GM12874 (cell line): Measurements from ENCODE around the gene PTPRC.

Source experiments
- CTCF ChIP-seq: IDR thresholded peaks from 2 replicates; pipeline ENCODE4 v1.5.1; 2011; ENCODE audit warnings: low read depth, mild to moderate bottlenecking, control low read depth, low read length, moderate library complexity; ENCODE audit not compliant: insufficient read depth

The PTPRC gene

GRCh38 chr1:198678301-198678836 lies 39.5 kb downstream of the PTPRC start:
- no peak for TF ChIP-seq CTCF

- no peak for TF ChIP-seq CTCF
Observed at GRCh38 chr1:198678901-198679329, 40.1 kb downstream of the PTPRC start.

- TF ChIP-seq CTCF, result no peak
Observed at GRCh38 chr1:198679535-198680173, 40.8 kb downstream of the PTPRC start.

- no peak for TF ChIP-seq CTCF
Observed at GRCh38 chr1:198680174-198680875, 41.5 kb downstream of the PTPRC start.

GRCh38 chr1:198681252-198681651 lies 42.4 kb downstream of the PTPRC start:
- no peak for TF ChIP-seq CTCF

- TF ChIP-seq CTCF, result no peak
Observed at GRCh38 chr1:198681831-198682759, 43.3 kb downstream of the PTPRC start.

GRCh38 chr1:198682850-198683249 lies 44.0 kb downstream of the PTPRC start:
- TF ChIP-seq CTCF, result no peak
